GM21423 (cell line): ENCODE results near the gene CALCOCO1.

Experiments
- ATAC-seq: cut with Tn5 transposase; IDR thresholded peaks from one replicate; pipeline ENCODE4 v1.9.1; 2021; ENCODE audit warnings: mild to moderate bottlenecking, moderate library complexity; ENCODE audit not compliant: unreplicated experiment

CALCOCO1 gene

DNA sequence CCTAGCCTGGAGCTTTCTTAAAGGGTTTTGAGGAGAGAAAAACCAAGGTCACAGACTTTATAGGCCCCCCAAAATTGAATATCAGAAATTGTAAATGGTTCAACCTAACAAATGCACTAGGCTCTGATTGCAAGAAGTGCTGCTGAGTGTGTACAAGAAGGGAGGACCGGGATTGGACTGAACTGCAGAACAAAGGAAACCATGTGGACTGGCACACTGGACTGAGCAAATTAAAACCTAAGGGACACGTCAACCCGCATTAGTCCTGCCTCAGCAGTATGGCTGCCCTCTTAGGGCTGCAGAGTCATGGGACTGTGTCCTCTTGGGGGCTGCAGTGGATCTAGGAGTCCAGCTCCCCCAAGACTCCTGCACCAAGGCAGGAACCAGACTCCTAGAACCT, 25.4 kb upstream of the CALCOCO1 start:
- ATAC-seq, result no peak

DNA sequence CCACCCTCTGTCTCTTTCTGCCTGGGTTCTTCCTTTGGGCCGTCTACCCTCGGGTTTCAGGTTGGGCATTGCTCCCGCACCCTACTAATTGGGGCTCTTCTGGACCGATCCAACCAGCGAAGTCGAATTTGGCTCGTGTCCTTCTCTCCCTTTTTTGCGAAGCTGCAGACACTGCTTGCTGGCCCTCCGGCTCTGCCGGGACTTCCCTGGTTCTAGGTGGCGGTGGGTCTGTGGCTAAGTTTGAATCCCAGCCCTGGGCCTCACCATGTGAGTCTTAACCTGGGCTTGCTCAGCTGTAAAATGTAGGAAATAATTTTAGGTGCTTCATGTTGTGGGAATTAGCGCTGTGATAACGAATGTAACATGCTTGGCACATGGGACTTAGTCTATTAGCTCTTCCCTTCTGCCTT, 24.9 kb upstream of the CALCOCO1 start:
- no peak for ATAC-seq

DNA sequence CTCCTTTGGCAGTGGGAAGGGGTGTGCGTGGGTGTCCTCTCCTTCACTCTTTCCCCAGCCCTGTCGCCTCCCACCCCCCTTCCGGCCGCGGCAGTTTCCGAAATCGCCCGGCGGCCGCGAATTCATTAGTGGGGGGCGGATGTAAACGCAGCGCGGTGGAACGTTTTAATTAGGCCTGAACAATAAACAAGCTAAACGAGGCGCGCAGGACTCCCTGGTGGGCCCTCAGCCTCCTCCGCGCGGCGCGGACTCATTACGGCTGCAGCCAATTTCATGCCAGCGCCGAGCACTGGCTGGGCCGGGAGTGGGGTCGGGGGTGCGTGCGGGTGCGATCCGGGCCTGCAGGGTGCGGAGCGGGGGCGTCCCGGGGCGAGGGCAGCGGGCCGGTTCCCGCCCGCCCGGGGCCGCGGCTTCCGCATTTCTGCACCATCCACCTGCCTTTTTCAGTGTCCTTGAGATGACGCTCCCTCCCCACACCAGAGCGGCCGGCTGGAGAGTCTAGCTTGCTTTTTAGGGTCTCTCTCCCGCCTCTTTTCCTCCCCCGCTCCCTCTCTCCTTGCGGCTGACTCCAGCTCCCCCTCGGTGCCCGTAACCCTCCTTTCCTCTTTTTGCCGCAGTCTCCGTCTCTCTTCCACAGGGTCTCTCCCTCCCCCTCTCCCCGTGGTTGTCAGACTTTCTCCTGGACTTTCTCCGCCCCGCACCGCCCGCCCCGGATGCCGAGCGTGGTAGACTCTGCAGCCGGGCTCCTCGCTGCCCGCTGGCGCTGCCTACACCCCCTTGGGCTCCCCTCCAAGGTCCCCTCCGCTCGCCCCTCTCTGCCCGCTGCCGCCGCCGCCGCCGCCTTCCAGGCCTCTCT, 24.3 kb upstream of the CALCOCO1 start, which contains the start of gene CISTR:
CISTR (minus strand) TSS at position 644 of the 856 bp plus-strand sequence.
- peak; percentile 33 for ATAC-seq

DNA sequence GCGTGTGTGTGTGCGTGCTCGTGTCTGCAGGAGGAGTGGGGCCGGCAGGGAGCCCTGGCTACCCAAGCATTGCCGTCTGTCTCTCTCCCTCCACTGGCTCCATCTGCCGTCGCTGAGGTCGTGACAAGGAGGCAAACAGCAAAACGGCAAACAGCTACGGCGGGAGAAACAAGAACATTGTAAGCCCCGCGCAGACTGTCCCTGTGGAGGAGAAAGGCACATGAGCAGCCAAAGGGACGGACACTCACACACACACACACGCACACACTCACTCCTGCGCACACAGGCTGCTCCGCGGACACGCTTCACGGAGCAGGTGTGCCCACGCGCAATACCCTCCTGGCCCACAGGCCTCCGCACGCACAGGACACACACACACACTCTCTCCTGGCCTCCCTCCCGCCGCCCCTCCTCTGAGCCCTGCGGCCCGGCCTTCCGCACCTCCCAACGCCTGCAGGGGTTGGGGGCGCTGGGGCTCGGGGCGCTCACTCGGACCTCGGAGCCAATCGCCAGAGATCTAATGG, 23.6 kb upstream of the CALCOCO1 start:
- peak; percentile 17 for ATAC-seq

DNA sequence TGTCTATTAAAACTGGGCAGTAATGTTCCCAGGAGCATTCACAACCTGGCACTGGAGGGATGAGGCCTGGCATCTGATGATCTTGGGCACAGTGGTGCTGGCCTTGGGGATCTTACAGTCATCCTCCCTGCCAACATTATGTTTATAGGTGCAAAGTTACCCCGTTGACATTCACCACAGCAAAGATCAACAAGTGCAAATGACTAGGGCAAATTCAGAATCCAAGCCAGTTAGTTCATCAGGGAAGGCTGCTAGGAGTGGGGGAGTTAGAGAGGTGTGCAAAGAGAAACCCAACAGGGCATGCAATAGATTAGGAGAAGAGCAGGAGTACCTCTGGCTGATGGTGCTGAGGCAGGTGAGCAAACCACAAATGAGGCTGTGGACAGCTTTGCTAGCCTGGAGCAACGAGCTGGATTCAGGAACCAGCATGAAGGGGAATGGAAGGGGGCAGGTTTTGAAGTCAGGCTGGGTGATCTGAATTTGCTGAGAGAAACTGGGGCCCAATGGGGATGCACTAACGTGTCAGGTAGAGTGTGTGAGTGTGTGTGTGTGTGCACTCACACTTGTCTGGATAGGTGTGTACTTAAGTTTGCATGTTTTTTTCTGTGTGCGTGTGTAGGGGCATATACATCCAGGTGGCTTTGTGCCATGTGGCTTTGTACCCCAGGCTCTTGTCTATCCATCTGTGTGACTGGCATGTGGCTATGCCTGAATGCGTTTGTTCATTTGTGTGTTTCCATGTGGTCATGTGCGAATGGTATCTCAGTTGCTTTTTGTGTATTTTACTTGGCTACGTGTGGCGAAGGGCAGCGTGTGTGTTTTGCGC, 22.9 kb upstream of the CALCOCO1 start:
- ATAC-seq, result no peak

DNA sequence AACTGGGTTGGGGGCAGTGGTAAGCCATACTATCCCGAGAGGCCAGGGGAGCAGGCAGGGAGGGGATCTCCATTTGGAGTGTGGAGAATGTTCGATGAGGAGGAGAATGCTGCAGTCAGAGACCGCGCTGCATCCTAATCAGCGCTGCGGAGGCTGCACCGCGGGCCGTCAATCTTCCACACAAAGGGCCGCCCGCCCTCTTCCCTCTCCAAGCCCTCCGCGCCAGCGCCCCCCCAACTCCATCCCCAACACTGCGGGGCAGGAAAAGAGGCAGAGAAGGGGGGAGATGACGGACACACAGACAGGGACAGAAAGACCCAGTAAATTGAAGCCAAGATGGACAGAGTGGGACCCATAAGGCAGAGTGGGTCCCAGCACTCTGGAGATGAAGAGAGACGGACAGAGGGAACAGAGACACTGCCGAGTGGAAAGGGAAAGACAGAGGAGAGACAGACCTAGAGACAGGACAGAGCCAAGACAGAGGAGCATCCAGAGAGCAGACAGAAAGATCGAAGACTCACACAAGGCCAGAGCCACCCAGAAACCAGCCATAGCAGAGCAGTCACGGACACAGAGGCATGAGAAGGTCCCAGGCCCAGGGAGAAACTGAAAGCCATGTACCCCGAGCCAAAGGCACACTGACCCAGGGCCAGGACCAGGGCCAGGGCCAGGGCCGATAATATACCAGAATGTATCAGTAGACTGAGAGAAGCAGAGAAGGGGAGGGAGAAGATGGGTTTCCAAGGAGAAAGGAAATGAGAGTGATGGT, 21.0 kb upstream of the CALCOCO1 start:
- ATAC-seq, result no peak

DNA sequence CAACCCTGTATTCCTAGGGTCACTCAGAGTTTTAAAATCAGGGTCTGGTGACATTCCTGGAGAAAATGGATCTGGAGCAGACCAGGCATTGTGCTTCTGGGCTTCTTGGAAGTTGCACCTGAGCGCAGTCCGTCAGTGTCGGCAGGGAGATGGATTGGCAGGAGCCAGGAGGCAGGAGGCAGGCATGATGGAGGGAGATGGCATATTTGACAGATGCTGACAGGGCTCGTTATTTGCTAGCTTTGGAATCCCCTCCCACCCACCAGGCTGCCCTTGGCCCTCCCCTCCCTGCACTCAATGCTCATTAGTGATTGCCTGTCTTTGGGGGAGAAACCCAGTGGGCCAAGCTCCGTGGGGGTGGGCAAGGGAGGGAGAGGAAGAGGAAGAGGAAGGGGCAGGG, 19.8 kb upstream of the CALCOCO1 start:
- no peak for ATAC-seq

DNA sequence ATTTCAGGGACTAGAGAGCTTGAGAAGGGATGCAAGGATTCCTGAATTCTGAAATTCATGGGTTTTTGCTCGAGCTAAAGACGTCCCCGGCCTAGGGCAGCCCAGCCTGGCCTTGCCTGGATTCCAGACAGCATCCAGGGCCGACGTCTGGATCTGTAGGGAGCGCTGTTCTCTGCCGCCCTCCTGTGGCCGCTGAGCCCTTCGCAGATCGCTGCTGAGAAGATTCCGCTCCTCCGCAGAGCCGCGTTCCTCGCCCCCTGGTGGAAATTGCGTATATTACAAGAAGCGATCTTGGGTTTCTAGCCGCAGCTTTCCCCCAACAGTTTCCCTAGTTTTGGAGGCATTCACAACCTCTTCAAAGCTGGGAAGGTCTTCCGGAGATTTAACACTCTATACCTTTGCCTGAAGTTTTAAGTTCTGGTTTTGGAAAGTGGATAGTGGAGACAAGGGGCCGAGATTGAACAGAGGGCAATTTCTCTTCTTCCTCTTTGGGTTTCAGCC, 19.4 kb upstream of the CALCOCO1 start:
- no peak for ATAC-seq

DNA sequence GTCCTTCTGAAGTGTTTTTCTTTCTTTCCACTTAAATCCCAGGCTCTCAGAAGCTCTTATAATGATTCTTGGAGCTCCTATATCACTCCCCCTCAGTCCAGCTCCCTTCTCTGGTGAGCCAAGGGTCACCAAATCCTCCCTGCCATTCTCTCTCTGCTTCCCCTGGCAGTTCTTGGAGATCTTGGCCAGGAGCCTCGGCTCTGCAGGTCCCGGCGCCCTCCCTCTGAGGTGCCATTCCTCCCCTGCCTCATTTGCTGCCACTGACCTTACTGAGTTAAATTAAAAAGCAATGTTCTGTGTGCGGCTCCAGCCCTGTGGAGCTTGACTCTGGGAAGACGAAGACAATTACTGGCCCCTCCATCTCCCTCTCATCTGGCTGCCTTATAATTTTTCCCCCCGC, 17.5 kb upstream of the CALCOCO1 start:
- ATAC-seq, result no peak

DNA sequence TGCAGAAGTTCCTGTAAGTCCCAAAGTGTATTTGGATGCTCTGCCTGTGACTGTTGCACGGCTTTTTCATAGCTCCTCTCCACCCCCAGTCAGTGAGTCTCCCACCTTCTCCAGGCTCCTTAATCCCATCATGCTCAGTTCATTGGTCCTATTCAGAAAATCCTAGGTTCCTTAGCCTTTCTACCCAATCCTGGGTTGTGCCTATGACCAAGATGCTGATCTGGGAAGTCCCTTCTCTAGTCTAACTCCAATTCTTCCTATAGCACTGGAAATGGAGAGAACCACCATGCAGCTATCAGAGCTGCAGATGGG, 16.8 kb upstream of the CALCOCO1 start:
- no peak for ATAC-seq

DNA sequence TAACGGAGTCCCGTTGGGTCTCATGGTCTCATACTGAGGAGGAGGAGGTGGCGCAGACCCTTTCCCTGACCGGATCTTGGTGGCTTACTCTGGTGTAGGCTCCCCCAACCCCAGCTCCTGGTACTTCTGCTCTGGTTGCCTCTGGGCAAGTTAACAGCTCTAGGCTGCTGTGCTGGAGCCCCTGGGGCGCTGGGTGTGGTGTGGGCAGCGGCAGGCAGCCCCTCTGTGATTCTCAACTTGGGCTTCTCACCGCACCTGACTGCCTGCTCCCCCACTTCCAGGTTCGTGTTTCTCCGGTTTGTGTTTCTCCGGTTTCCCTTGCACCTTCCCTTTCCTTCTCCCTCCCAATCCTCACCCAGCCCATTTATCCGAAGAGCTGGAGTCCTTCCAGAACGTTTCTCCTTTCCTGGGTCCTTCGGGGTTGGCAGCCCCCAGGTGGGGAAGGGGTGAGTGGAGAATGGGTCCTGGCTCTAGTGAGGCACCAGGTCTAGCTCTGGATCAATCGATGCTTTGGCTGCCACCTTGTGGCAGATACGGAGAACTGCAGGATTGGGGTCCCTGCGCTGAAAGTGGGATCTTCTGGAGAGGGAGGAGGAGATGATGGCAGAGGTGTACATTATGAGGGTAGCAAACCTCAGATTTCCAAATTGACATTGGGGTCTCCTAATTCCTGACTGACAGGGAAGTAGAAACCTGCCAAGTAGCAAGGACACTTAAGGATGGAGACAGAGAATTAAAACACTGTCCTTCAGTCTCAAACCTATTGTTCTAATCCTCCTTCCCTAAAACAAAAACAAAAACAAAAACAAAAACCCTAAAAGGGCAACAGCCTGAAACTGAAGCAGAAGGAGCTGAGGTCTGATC, 16.2 kb upstream of the CALCOCO1 start:
- no peak for ATAC-seq

DNA sequence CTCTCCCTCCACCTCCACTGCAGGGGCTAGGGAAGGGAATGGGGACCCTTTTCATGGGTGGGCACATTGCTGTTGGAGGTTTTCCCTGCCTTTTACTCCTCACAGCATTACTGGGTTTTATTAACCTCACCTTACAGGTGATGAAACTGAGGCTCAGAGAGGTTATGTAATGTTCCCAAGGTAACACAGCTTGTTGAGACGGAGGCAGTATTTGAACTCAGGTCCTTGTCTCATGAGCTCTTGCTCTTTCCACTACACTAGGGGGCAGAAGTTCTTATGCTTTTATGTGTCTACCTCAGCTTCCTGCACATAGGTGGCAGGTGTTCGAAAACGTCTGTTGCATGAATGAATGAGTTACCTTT, 12.9 kb upstream of the CALCOCO1 start:
- ATAC-seq, result no peak

DNA sequence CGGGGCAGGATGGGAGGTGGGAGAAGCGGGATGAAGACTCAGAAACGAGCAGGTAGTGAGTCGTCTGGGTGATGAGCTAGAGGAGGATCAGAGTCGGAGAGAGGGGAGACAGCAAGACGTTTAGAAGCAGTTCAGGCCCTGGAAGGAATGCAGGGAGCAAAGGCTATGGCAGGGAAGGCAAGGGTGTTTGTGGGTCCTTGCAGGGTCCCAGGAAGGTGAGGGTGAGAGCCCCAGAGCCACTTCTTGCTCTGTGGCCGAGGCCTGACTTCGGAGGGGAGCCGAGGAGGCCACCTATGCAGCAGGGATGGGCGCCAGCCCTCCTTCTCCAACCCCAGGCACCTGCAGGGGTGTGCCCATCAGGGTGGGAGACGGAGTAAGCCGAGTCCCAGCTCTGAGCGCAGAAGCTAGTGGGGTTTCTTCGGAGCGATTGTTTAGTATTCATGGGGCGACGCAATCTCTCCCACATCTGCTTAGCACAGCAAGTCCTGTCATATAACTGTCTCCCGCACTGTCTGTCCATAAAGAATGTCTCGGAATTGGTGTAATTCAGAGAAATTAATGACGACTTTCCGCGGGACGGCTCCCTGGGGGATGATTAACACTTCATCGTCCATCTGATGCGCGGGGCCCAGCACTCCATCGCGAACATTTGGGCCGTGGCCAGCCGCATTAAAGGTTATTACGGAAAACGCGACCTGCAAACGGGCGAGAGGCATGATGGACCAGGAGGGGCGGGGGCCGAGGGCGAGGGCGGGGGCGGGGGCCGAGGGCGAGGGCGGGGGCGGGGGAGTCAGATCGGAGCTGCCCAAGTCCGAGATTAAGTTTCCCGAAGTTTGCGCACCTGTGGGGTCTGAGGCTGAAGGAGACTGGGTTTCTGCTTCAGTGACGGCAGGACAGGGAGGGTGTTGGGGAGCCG, 12.2 kb upstream of the CALCOCO1 start:
- no peak for ATAC-seq

DNA sequence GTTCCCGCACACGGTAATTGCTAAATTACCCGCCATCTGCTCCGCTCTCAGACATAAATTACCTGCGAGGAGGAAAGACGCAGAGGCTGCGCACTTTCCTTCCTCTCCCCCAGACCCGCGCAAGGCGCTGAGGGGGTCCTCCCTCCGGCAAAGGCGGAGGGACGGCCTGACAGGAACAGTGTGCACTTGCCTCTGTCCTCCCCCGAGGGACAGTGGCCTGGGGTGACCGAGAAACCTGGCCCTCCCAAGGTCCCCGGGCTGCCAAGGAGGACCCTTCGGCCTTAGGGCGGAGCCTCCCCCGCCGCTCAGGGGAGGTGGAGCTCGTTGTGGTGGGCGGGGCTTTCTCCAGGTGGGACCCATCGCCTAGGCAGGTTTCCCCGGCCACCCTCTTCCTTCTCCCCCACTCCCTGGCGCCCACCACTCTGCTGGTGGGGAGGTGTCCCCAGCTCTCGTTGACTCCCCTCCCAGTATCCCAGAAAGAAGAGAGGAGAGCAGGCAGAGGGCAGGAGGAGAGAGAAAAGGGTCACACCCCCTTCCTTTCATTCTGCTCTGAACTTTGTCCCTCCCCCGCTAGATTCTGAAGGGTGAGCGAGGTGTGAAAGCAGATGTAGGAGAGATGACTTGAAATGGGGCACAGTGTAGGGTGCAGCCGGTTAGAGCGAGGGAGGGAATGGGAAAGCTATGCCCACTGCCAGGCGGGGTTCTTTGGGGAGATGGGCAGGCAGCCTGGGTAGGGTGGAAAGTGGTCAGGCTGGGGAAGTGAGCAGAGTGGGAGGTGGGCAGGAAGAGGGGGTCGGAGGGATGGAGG, 11.4 kb upstream of the CALCOCO1 start:
- ATAC-seq, result no peak

DNA sequence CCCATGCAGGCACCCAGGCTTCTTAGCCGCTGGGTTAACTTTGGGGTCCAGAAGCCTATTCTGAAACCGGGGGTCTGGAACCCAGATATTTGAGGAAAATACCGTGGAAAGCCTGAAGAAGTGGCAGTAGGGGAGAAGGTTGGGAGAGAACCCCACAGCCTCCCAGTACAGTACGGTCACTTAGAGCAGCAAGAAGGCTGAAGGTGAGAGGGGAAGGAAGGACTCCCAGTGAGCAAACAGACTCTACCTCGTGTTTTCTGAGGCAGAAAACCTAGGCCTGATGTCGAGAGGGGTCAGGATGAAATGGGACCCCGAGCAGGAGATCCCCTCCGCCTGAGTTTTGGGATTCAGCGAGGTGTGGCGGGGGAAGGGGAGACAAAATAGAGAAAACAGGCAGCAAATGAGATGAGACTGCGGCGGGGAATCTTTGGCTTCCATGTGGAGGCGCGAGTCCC, 10.7 kb upstream of the CALCOCO1 start:
- no peak for ATAC-seq

DNA sequence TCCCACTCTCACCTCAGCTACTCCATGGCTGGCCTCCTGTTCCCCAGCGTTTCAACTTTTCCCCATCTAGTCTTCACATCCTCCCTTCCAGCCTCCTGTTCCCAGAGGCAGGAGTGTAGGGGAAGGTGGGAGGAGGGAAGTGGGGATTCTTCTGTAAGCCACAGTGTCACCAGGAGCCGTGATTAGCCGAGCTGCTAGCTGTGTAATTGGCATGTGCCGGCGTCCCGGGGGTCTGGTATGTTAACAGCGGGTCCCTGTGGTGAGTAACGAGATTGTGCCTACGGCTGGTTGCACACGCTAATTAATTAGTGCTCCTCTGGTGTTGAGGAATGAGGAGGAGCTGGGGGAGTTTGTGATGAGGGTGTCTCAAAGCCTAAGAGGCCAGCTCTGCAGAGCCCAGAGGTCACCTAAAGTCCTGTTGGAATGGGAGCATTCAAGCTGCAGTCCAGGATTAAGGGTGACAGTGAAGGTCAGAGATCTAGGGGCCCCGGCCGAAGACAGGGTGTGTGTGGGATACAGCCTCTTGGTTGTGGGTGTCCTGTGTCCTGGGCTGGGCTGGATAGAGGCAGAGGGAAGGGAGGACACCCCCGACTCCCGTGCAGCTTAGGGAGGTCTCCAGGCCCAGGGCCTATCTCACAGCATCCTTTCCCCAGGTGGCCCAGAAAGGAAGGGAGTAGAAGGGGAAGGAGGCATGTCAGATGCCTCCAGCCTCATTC, 10.0 kb upstream of the CALCOCO1 start:
- no peak for ATAC-seq

DNA sequence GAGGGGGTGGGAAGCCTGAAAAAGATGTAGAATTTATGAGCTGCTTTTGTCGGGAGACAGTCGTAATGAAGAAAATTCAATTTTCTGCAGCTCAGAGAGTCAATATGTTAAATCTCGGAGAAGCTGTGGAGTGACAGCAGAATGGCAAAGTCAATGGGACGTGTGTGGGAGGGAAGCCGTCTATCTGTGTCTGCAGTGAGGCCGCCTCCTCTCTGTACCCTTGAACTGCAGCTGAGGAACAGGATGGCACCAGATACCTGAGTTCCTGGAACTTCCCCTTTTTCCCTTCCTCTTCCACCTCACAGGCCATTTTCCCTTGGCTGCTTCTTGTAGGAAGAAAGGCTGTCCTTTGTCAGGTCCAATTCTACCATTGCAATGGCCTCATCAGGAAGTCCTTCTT, 9.3 kb upstream of the CALCOCO1 start:
- no peak for ATAC-seq

DNA sequence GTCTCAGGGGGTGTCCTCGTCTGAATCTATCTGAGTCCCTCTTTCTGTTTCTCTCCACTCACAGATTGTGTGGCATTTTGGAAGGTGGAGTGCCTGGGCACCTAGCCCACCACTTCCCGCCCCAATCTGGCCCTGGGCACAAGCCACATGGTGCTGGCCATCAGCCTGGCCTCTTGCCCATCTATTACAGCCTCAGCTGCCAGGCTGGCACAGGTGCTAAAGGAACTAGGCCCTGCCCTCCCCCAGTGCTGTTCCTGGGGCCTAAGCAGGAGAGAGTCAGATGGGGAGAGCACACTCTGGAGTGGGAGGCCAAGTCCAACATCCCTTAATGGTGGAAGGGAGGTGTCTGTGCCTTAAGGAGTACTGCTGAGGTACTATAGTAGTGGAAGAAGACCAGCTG, 8.3 kb upstream of the CALCOCO1 start:
- no peak for ATAC-seq
